ENCODE measurements around the gene ADAMTS2.

DNA sequence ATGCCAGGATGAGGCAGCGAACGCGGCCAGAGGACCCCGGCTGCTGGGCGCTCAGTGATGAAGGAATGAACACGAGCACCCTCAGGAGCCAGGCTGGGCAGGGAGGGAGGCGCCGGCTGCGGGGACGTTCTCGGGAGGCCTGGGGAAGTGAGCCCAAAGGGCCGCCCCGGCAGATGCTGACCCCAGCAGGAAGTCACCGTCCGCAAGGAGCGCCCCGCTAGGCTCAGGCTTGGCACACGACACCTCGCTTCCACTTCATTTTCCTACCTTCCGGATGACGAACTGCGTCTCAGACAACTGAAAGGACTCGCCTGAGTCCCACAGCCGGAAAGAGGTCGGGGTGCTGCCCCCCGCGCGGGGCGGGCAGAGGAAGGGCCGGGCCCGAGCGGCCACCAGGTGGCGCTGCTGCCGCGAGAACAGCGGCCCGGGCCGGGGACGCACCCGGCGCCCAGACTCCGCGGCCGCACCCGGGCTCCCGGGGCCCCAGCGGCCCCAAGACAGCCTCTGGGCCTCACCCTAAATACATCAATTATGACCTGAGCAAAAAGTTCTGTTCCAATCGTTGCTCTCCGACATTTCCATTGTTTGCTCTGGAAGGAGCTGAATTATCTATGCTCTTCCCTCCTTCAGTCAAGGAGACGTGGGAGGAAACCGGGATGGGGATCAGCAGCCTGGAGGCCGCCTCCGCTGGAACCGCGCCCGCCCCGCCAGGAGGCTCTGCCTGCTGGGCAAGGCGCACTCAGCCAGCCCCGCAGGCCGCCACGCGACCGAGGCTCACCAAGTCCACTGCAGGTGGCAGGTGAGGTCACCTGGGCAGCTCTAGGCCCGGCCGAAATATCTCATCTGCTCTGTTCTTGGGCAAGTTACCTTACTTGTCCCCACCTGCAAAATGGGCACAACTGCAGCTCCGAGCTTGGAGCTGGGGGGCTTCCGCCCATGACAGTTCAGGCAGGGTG, 178.1 kb downstream of the ADAMTS2 start:
- TF ChIP-seq, protein P1, sequence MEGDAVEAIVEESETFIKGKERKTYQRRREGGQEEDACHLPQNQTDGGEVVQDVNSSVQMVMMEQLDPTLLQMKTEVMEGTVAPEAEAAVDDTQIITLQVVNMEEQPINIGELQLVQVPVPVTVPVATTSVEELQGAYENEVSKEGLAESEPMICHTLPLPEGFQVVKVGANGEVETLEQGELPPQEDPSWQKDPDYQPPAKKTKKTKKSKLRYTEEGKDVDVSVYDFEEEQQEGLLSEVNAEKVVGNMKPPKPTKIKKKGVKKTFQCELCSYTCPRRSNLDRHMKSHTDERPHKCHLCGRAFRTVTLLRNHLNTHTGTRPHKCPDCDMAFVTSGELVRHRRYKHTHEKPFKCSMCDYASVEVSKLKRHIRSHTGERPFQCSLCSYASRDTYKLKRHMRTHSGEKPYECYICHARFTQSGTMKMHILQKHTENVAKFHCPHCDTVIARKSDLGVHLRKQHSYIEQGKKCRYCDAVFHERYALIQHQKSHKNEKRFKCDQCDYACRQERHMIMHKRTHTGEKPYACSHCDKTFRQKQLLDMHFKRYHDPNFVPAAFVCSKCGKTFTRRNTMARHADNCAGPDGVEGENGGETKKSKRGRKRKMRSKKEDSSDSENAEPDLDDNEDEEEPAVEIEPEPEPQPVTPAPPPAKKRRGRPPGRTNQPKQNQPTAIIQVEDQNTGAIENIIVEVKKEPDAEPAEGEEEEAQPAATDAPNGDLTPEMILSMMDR (IDR thresholded peaks at IDR 0.05), result peak; percentile 47 to 93 (median 88)
- TF ChIP-seq EP300 (IDR thresholded peaks at IDR 0.05; ENCODE audit: low read depth) (no peak), POLR2A (IDR thresholded peaks at IDR 0.05) (no peak)

All from transverse colon (tissue), 3 donors.